A549 treated with Hydrocortisone at 1 μM for 4 hours (cell line): Measurements from ENCODE around the gene KRTAP20-1. TPM values are rescaled to one million over a fixed set of nuclear protein-coding genes. Genes with fewer than 3 reads are reported as not detected.

Experiments
- total RNA-seq: library from RNA; stranded (reverse); fragments of 200-300 nt; extraction: Qiagen RNA extraction; gene quantifications from 5 replicates; pipeline ENCODE4 v1.2.3, GENCODE V29; 2022

KRTAP20-1 gene
- not detected in 5 replicates for total RNA-seq

GRCh38 chr21:30616125-30616524 is at the start of gene KRTAP20-1:
KRTAP20-1 (plus strand) TSS chr21:30616425; CDS start chr21:30616455, 30 bp downstream.

GRCh38 chr21:30590297-30590696 is 25.9 kb upstream of the KRTAP20-1 start, which contains the start of gene KRTAP22-2:
KRTAP22-2 (minus strand) TSS chr21:30590397.

GRCh38 chr21:30592140-30592539 is 24.1 kb upstream of the KRTAP20-1 start, which contains the start of gene KRTAP6-3:
KRTAP6-3 (plus strand) TSS chr21:30592440; CDS start chr21:30592446, 6 bp downstream.

GRCh38 chr21:30598802-30599201 is 17.4 kb upstream of the KRTAP20-1 start, which contains the start of gene KRTAP6-2:
KRTAP6-2 (minus strand) TSS chr21:30598902; CDS start chr21:30598874, 28 bp downstream.

GRCh38 chr21:30600787-30601186 is 15.4 kb upstream of the KRTAP20-1 start, which contains the start of gene KRTAP22-1:
KRTAP22-1 (plus strand) TSS chr21:30601087.

GRCh38 chr21:30613836-30614235 is 2.4 kb upstream of the KRTAP20-1 start, which contains the start of gene KRTAP6-1:
KRTAP6-1 (minus strand) TSS chr21:30613930; CDS start chr21:30613904, 26 bp downstream.

GRCh38 chr21:30620522-30620921 is 4.3 kb downstream of the KRTAP20-1 start, which contains the start of gene KRTAP20-4:
KRTAP20-4 (plus strand) TSS chr21:30620627.

GRCh38 chr21:30634906-30635305 is 18.7 kb downstream of the KRTAP20-1 start, which contains the start of gene KRTAP20-2:
KRTAP20-2 (plus strand) TSS chr21:30635206; CDS start chr21:30635264, 58 bp downstream.

GRCh38 chr21:30642564-30642963 is 26.3 kb downstream of the KRTAP20-1 start, which contains the start of gene KRTAP20-3:
KRTAP20-3 (plus strand) TSS chr21:30642864.

Other genes with a start within 250 kb of the KRTAP20-1 start
- not detected in 5 replicates for gene KRTAP13-2, start 244.2 kb upstream of the KRTAP20-1 start, total RNA-seq
- gene KRTAP13-1, start 220.4 kb upstream of the KRTAP20-1 start, total RNA-seq = not detected in 5 replicates
- gene KRTAP13-3, start 190.5 kb upstream of the KRTAP20-1 start, total RNA-seq = not detected in 5 replicates
- not detected in 5 replicates for gene KRTAP13-4, start 186.2 kb upstream of the KRTAP20-1 start, total RNA-seq
- gene KRTAP15-1, start 176.2 kb upstream of the KRTAP20-1 start, total RNA-seq = not detected in 5 replicates
- not detected in 5 replicates for gene KRTAP19-1, start 136.1 kb upstream of the KRTAP20-1 start, total RNA-seq
- gene KRTAP19-2, start 129.0 kb upstream of the KRTAP20-1 start, total RNA-seq = not detected in 5 replicates
- not detected in 5 replicates for gene KRTAP19-3, start 124.4 kb upstream of the KRTAP20-1 start, total RNA-seq
- gene KRTAP19-4, start 119.3 kb upstream of the KRTAP20-1 start, total RNA-seq = not detected in 5 replicates
- gene KRTAP19-5, start 114.3 kb upstream of the KRTAP20-1 start, total RNA-seq = not detected in 5 replicates
- gene KRTAP19-6, start 74.6 kb upstream of the KRTAP20-1 start, total RNA-seq = not detected in 5 replicates
- gene KRTAP19-7, start 55.1 kb upstream of the KRTAP20-1 start, total RNA-seq = not detected in 5 replicates
- gene KRTAP22-2, start 26.0 kb upstream of the KRTAP20-1 start, total RNA-seq = not detected in 5 replicates
- not detected in 5 replicates for gene KRTAP6-3, start 24.0 kb upstream of the KRTAP20-1 start, total RNA-seq
- not detected in 5 replicates for gene KRTAP6-2, start 17.5 kb upstream of the KRTAP20-1 start, total RNA-seq
- gene KRTAP22-1, start 15.3 kb upstream of the KRTAP20-1 start, total RNA-seq = not detected in 5 replicates
- gene KRTAP6-1, start 2.5 kb upstream of the KRTAP20-1 start, total RNA-seq = not detected in 5 replicates
- not detected in 5 replicates for gene KRTAP20-4, start 4.2 kb downstream of the KRTAP20-1 start, total RNA-seq
- not detected in 5 replicates for gene KRTAP20-2, start 18.8 kb downstream of the KRTAP20-1 start, total RNA-seq
- not detected in 5 replicates for gene KRTAP20-3, start 26.4 kb downstream of the KRTAP20-1 start, total RNA-seq
- gene KRTAP21-3, start 102.4 kb downstream of the KRTAP20-1 start, total RNA-seq = not detected in 5 replicates
- not detected in 5 replicates for gene KRTAP21-2, start 130.8 kb downstream of the KRTAP20-1 start, total RNA-seq
- not detected in 5 replicates for gene KRTAP21-1, start 139.0 kb downstream of the KRTAP20-1 start, total RNA-seq
- not detected in 5 replicates for gene KRTAP8-1, start 196.8 kb downstream of the KRTAP20-1 start, total RNA-seq
- gene KRTAP7-1, start 213.3 kb downstream of the KRTAP20-1 start, total RNA-seq = not detected in 5 replicates